ENCODE data around the gene AK3. TPM values are rescaled to one million over a fixed set of nuclear protein-coding genes. Genes with fewer than 3 reads are reported as not detected.

The AK3 gene
- total RNA-seq, 2 experiments from 2014 or later = 19.9 to 20.9 TPM

GRCh38 chr9:4741365-4742089, 525 bp upstream of the AK3 start:
- intact Hi-C loops (cut with DNase I, micrococcal nuclease) = loop anchor here (2.0 to 10.0 kb wide), 5 partner anchors 51 to 357 kb away; partner anchors contain the start of genes PLPP6 (in 2 of the 2), JAK2 (in 1 of the 2) and RCL1 (in 1 of the 2)
- Histone ChIP-seq H3K27ac (ENCODE audit: low read depth in 1 of 2, low read length in 2 of 2) (peak overlapping the region; percentile 57 to 66), H3K27me3 (ENCODE audit: control insufficient read depth in 1 of 2, insufficient read depth in 2 of 2, low read length in 2 of 2) (no peaks in the 10 kb centered on the region), H3K4me3 (ENCODE audit: low read length) (peak overlapping the region; percentile 86), H3K36me3 (ENCODE audit: insufficient read depth, low read length) (peaks cover 4% of the 10 kb centered on the region), H3K4me1 (ENCODE audit: insufficient read depth, low read length) (peaks cover 28% of the 10 kb centered on the region), H3K9me3 (ENCODE audit: control insufficient read depth in 1 of 2, insufficient read depth in 1 of 2, low read length in 2 of 2) (no peaks in the 10 kb centered on the region)
- peak; percentile 6 for ATAC-seq (ENCODE audit: poor library complexity)
- peaks cover 6% of the 10 kb centered on the region for H3K36me3 Mint-ChIP-seq (ENCODE audit: low read depth)
- H3K4me1 Mint-ChIP-seq (ENCODE audit: low read depth) = peaks cover 32% of the 10 kb centered on the region
- H3K4me3 Mint-ChIP-seq = peak overlapping the region; percentile 95
- ChIA-PET POLR2A (interaction anchor here (0.5 to 3.0 kb wide), 29 partner anchors 10 to 1388 kb away, joined by 3 to 35 read pairs (median 6); partner anchors contain the start of genes CD274, CDC37L1, JAK2 and PLGRKT), CTCF (interaction anchor here (0.8 to 2.6 kb wide), 7 partner anchors 8 to 97 kb away, joined by 3 to 14 read pairs (median 4); partner anchors contain the start of gene SPATA6L)
- no peaks in the 10 kb centered on the region for H3K27me3 Mint-ChIP-seq
- peak overlapping the region; percentile 68 for H3K27ac Mint-ChIP-seq
- no peak for TF ChIP-seq CTCF (IDR thresholded peaks at IDR 0.05)
- DNase-seq = peak in 9 of 14 experiments; percentile 6 to 49 (median 19)
- no peaks in the 10 kb centered on the region for H3K9me3 Mint-ChIP-seq

- Histone ChIP-seq H3K36me3 (ENCODE audit: insufficient read depth, low read length) (peaks cover 4% of the 10 kb centered on the region), H3K27ac (ENCODE audit: low read depth in 1 of 2, low read length in 2 of 2) (peak overlapping the region in 1 of 2 donors; percentile 57), H3K4me1 (ENCODE audit: insufficient read depth, low read length) (peaks cover 28% of the 10 kb centered on the region), H3K4me3 (ENCODE audit: low read length) (peak overlapping the region; percentile 86), H3K27me3 (ENCODE audit: control insufficient read depth in 1 of 2, insufficient read depth in 2 of 2, low read length in 2 of 2) (no peaks in the 10 kb centered on the region), H3K9me3 (ENCODE audit: control insufficient read depth in 1 of 2, insufficient read depth in 1 of 2, low read length in 2 of 2) (no peaks in the 10 kb centered on the region)
- Mint-ChIP-seq H3K27ac (peak overlapping the region; percentile 83), H3K4me3 (peak overlapping the region; percentile 97), H3K4me1 (ENCODE audit: low read depth) (peaks cover 36% of the 10 kb centered on the region), H3K36me3 (ENCODE audit: low read depth) (peaks cover 6% of the 10 kb centered on the region), H3K9me3 (no peaks in the 10 kb centered on the region), H3K27me3 (no peaks in the 10 kb centered on the region)
- ChIA-PET CTCF (interaction anchor here (1.0 to 2.6 kb wide), 7 partner anchors 10 to 96 kb away, joined by 3 to 14 read pairs (median 4); partner anchors contain the start of genes CDC37L1 and SPATA6L), POLR2A (interaction anchor here (0.5 to 3.0 kb wide), 31 partner anchors 9 to 1896 kb away, joined by 3 to 35 read pairs (median 5); partner anchors contain the start of genes CD274, CDC37L1, JAK2 and PLGRKT)
- TF ChIP-seq CTCF (IDR thresholded peaks at IDR 0.05) = no peak
- intact Hi-C loops (cut with DNase I, micrococcal nuclease) = loop anchor here (5.0 to 10.0 kb wide), 4 partner anchors 58 to 356 kb away; partner anchors contain the start of genes PLPP6 (in 2 of the 2) and JAK2 (in 1 of the 2)
- no peak for ATAC-seq (ENCODE audit: poor library complexity)
- DNase-seq = no peak
Measured at GRCh38 chr9:4740388-4740637, 689 bp downstream of the AK3 start.

- peak in 2 of 14 experiments; percentile 3 to 15 for DNase-seq
- peaks cover 4% of the 10 kb centered on the region for H3K36me3 ChIP-seq (ENCODE audit: insufficient read depth, low read length)
- peaks cover 6% of the 10 kb centered on the region for H3K36me3 Mint-ChIP-seq (ENCODE audit: low read depth)
- H3K4me3 Mint-ChIP-seq = peak overlapping the region; percentile 97
- CTCF ChIA-PET = interaction anchor here (1.1 to 2.6 kb wide), 4 partner anchors 10 to 61 kb away, joined by 4 to 14 read pairs (median 8); partner anchors contain the start of gene CDC37L1
- TF ChIP-seq CTCF (IDR thresholded peaks at IDR 0.05) = no peak
- intact Hi-C loops (cut with DNase I, micrococcal nuclease) = loop anchor here (2.0 to 10.0 kb wide), 5 partner anchors 57 to 355 kb away; partner anchors contain the start of genes PLPP6 (in 2 of the 2) and JAK2 (in 1 of the 2)
- peak overlapping the region; percentile 86 for H3K4me3 ChIP-seq (ENCODE audit: low read length)
- POLR2A ChIA-PET = interaction anchor here (0.8 to 3.0 kb wide), 27 partner anchors 8 to 1896 kb away, joined by 3 to 35 read pairs (median 6); partner anchors contain the start of genes CD274, CDC37L1, JAK2 and PLGRKT
- no peak overlapping the region for H3K27ac ChIP-seq (ENCODE audit: low read depth in 1 of 2, low read length in 2 of 2)
- H3K4me1 Mint-ChIP-seq (ENCODE audit: low read depth) = peaks cover 38% of the 10 kb centered on the region
- peak overlapping the region; percentile 83 for H3K27ac Mint-ChIP-seq
- H3K9me3 Mint-ChIP-seq = no peaks in the 10 kb centered on the region
- H3K9me3 ChIP-seq (ENCODE audit: control insufficient read depth in 1 of 2, insufficient read depth in 1 of 2, low read length in 2 of 2) = no peaks in the 10 kb centered on the region
- H3K27me3 Mint-ChIP-seq = no peaks in the 10 kb centered on the region
- ATAC-seq (ENCODE audit: poor library complexity) = no peak
- H3K4me1 ChIP-seq (ENCODE audit: insufficient read depth, low read length) = peaks cover 29% of the 10 kb centered on the region
- H3K27me3 ChIP-seq (ENCODE audit: control insufficient read depth in 1 of 2, insufficient read depth in 2 of 2, low read length in 2 of 2) = no peaks in the 10 kb centered on the region
Measured at GRCh38 chr9:4739587-4740387, 1.2 kb downstream of the AK3 start.

All from CD4-positive, alpha-beta T cell (primary cell).